DND-41 (cell line): ENCODE measurements around the gene SEMA3D.

Source experiments
- ATAC-seq: fragments of 200-7000 bp; cut with Tn5 transposase; 3 replicates; pipeline ENCODE4 v1.9.1; 2021; ENCODE audit warnings: low read depth; ENCODE audit not compliant: insufficient read depth
- DNase-seq: peaks from one replicate; pipeline ENCODE4 v3.0.0-alpha.2; 2020
- H2AFZ ChIP-seq: 2 replicates; pipeline ENCODE4 v1.6.0; 2012; ENCODE audit warnings: low read depth, low read length
- H3K27ac ChIP-seq: 2 replicates; pipeline ENCODE4 v1.5.1; 2012; ENCODE audit warnings: low read length, inconsistent platforms
- H3K27me3 ChIP-seq: fragments of 200-600 bp; sonication (generic); 2 replicates; pipeline ENCODE4 v1.6.0; 2012; ENCODE audit warnings: low read length, mild to moderate bottlenecking, inconsistent platforms; ENCODE audit not compliant: insufficient read depth, poor library complexity
- H3K36me3 ChIP-seq: 2 replicates; pipeline ENCODE4 v1.5.1; 2012; ENCODE audit warnings: low read length, inconsistent platforms; ENCODE audit not compliant: insufficient read depth
- H3K4me1 ChIP-seq: 2 replicates; pipeline ENCODE4 v1.5.1; 2012; ENCODE audit warnings: mild to moderate bottlenecking, low read length; ENCODE audit not compliant: insufficient read depth
- H3K4me2 ChIP-seq: 2 replicates; pipeline ENCODE4 v1.6.0; 2012; ENCODE audit warnings: mild to moderate bottlenecking, moderate library complexity, low read length, inconsistent platforms; ENCODE audit not compliant: insufficient read depth
- H3K4me3 ChIP-seq, 2 experiments: fragments of 200-600 bp in 1 of 2; shearing (Covaris generic) in 1 of 2; 2 replicates each; pipeline ENCODE4 v1.5.1; 2012 to 2016; ENCODE audit warnings: inconsistent platforms in 2 of 2, low read length in 2 of 2, mild to moderate bottlenecking in 2 of 2, low read depth in 1 of 2, moderate library complexity in 1 of 2
- H3K79me2 ChIP-seq: 2 replicates; pipeline ENCODE4 v1.6.0; 2012; ENCODE audit warnings: low read length, inconsistent platforms; ENCODE audit not compliant: insufficient read depth
- H3K9ac ChIP-seq: 2 replicates; pipeline ENCODE4 v1.6.0; 2012; ENCODE audit warnings: low read depth, mild to moderate bottlenecking, inconsistent platforms, low read length, moderate library complexity
- H3K9me3 ChIP-seq: 2 replicates; pipeline ENCODE4 v1.5.1; 2012; ENCODE audit warnings: low read length, moderate library complexity, mild to moderate bottlenecking, inconsistent platforms; ENCODE audit not compliant: insufficient read depth, severe bottlenecking
- H4K20me1 ChIP-seq: 2 replicates; pipeline ENCODE4 v1.6.0; 2012; ENCODE audit warnings: low read length; ENCODE audit not compliant: insufficient read depth
- CTCF ChIP-seq: IDR thresholded peaks from 2 replicates; pipeline ENCODE4 v1.5.1; 2012; ENCODE audit warnings: borderline replicate concordance, low read length, moderate library complexity, mild to moderate bottlenecking; ENCODE audit not compliant: poor library complexity, severe bottlenecking; ENCODE audit errors: extremely low read depth
- EZH2 ChIP-seq: IDR thresholded peaks from 3 replicates; pipeline ENCODE4 v1.6.1; 2012; ENCODE audit warnings: borderline replicate concordance, low read depth, mild to moderate bottlenecking, moderate library complexity, low read length, inconsistent platforms; ENCODE audit not compliant: severe bottlenecking

The SEMA3D gene

GRCh38 chr7:84971360-84971759 lies 215.5 kb downstream of the SEMA3D start:
- H3K4me1 ChIP-seq = no peaks in the 10 kb centered on the region
- H3K79me2 ChIP-seq = no peaks in the 10 kb centered on the region
- H3K27ac ChIP-seq = no peak overlapping the region
- no peak overlapping the region for H3K9ac ChIP-seq
- no peaks in the 10 kb centered on the region for H3K9me3 ChIP-seq
- no peaks in the 10 kb centered on the region for H4K20me1 ChIP-seq
- H3K36me3 ChIP-seq = no peaks in the 10 kb centered on the region
- DNase-seq (no peak), ATAC-seq (no peak)
- no peaks in the 10 kb centered on the region for H3K27me3 ChIP-seq
- no peak overlapping the region for H2AFZ ChIP-seq
- TF ChIP-seq EZH2 = no peak
- no peak for TF ChIP-seq CTCF
- no peak overlapping the region for H3K4me2 ChIP-seq
- H3K4me3 ChIP-seq = no peak overlapping the region

- Histone ChIP-seq H3K4me1 (no peaks in the 10 kb centered on the region), H3K4me3 (no peak overlapping the region), H4K20me1 (no peaks in the 10 kb centered on the region), H3K9me3 (no peaks in the 10 kb centered on the region), H2AFZ (no peak overlapping the region), H3K27me3 (no peaks in the 10 kb centered on the region), H3K36me3 (no peaks in the 10 kb centered on the region), H3K79me2 (no peaks in the 10 kb centered on the region), H3K27ac (no peak overlapping the region), H3K9ac (no peak overlapping the region), H3K4me2 (no peak overlapping the region)
- TF ChIP-seq EZH2 = no peak
- no peak for TF ChIP-seq CTCF
- ATAC-seq (no peak), DNase-seq (no peak)
Measured at GRCh38 chr7:84970670-84971069, 216.2 kb downstream of the SEMA3D start.

- no peaks in the 10 kb centered on the region for H3K27me3 ChIP-seq
- H3K27ac ChIP-seq = no peak overlapping the region
- no peak for TF ChIP-seq EZH2
- TF ChIP-seq CTCF = no peak
- no peaks in the 10 kb centered on the region for H3K79me2 ChIP-seq
- H3K4me1 ChIP-seq = no peaks in the 10 kb centered on the region
- no peaks in the 10 kb centered on the region for H3K36me3 ChIP-seq
- H2AFZ ChIP-seq = no peak overlapping the region
- no peaks in the 10 kb centered on the region for H4K20me1 ChIP-seq
- no peaks in the 10 kb centered on the region for H3K9me3 ChIP-seq
- no peak overlapping the region for H3K4me3 ChIP-seq
- ATAC-seq (no peak), DNase-seq (no peak)
- no peak overlapping the region for H3K9ac ChIP-seq
- H3K4me2 ChIP-seq = no peak overlapping the region
Measured at GRCh38 chr7:84953234-84953633, 233.6 kb downstream of the SEMA3D start.

- Histone ChIP-seq H3K9ac (no peak overlapping the region), H2AFZ (no peak overlapping the region), H3K4me2 (no peak overlapping the region), H4K20me1 (no peaks in the 10 kb centered on the region), H3K9me3 (no peaks in the 10 kb centered on the region), H3K4me1 (no peaks in the 10 kb centered on the region), H3K4me3 (no peak overlapping the region), H3K36me3 (no peaks in the 10 kb centered on the region), H3K27me3 (no peaks in the 10 kb centered on the region), H3K79me2 (no peaks in the 10 kb centered on the region), H3K27ac (no peak overlapping the region)
- ATAC-seq (no peak), DNase-seq (no peak)
- TF ChIP-seq EZH2 (no peak), CTCF (no peak)
Measured at GRCh38 chr7:84950836-84951235, 236.0 kb downstream of the SEMA3D start.
